Glomerular endothelial cell (primary cell): Measurements from ENCODE around the gene KDM4B. TPM values are rescaled to one million over a fixed set of nuclear protein-coding genes. Genes with fewer than 3 reads are reported as not detected.
"Not testable (repeated sequence)": the region's sequence is repeated elsewhere in the genome, so short reads cannot be mapped to it uniquely, and the experiment has no call there.

ENCODE experiments used
- DNase-seq: peaks from one replicate; pipeline ENCODE4 v3.0.0-alpha.2; 2011; ENCODE audit warnings: low read depth, low spot score; ENCODE audit errors: extremely low read depth
- total RNA-seq: library from RNA; depleted of rRNA; stranded (reverse); fragments of >200 nt; gene quantifications from 2 replicates; pipeline ENCODE4 v1.2.3, GENCODE V29; 2015

The KDM4B gene
- total RNA-seq, 1 donor from 2014 or later: 47.5 TPM

DNA sequence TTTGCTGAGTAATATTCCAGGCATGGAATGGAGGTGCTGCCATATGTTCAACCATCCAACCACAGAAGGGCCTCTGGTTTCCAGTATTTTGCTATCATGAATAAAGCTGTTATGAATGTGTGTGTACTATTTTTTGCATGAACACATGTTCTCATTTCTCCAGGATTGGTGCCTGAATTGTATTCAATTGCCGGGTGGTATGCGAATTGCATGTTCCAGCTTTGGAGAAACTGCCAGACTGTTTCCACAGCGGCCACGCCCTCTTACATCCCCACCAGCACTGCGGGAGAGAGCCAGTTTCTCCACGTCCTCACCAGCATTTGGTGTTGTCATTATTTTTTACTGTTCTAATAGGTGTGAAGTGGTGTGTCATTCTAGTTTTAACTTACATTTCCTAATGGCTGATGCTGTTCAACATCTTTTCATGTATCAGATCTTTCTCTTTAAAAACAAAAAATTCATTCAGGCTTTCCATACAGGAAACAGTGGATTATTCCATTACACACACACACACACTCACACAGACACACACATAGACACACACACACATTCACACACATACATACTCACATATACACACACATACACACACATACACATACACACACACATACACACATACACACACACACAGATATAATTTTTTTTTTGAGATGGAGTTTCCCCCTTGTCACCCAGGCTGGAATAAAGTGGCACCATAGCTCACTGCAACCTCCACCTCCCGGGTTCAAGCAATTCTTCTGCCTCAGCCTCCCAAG, 217.6 kb downstream of the KDM4B start:
- no peak for DNase-seq

DNA sequence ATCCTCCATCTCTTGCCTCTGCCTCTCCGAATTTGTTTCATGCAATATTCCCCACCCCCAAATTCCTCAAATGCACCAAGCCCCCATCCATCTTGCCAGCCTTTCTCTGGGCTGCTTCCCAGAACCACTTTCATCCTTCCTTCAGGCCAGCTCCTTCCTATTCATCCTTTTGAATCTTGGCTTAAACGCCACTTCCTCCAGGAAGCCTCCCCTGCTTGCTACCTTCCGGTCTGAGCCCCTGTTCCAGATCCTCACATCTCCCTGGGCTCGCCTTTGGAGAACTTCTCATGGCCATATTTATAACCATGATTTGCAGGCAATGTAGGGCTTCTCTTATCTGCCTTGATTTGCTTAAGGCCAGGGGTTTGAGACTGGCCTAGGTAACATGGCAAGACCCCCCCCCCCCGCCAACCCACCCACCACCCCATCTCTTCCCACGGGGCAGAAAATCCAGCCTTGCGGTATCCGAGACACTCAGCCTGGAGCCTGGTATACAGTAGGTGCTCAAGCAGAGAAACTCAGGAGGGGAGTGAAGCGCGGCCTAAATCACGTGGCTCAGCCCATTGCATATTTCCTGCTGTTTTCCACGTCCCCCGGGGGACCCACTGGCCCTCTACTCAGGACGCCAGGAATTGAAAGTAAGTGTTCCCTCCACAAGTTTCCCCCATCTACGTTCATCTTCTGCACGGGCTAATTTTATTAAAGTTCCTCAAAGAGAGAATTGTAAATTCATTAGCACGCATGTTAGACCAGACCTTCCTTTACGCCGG, 219.8 kb downstream of the KDM4B start:
- no peak for DNase-seq

DNA sequence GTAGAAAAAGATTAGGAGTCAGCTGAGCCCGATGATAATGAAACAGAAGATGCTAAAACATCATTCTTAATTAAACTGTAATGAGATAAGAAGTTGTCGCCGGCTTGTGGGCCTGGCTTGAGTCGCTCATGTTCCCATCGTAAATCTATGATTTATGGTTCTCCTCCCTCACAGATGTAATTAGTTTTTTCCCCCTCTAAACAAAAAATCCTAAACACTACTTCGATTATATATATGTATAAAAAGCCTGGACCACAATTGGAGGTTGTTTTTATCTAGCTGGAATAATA, 220.3 kb downstream of the KDM4B start:
- no peak for DNase-seq

DNA sequence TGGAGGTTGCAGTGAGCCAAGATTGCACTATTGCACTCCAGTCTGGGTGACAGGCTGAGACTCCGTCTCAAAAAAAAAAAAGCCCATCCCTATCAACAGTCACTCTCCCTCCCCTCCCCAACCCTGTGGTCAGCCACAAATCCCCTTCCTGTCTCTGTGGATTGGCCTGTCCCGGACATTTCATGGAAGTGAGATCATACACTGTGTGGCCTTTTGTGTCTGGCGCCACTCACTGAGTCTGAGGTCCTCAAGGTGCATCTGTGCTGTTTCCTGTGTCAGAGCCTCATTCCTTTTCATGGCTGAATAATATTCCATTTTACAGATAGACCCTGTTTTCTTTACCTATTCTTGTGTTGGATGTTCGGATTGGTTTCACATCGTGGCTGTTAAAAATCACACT, 222.2 kb downstream of the KDM4B start:
- DNase-seq: no peak

DNA sequence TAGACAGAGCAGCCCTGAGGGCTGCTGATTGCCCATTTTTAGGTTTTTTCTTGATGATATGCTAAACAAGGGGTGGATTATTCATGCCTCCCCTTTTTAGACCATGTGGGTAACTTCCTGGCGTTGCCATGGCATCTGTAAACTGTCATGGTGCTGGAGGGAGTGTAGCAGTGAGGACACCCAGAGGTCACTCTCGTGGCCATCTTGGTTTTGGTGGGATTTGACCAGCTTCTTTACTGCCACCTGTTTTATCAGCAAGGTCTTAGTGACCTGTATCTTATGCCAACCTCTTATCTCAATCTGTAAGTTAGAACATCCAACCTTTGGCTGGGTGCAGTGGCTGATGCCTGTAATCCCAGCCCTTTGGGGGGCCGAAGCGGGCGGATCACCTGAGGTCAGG, 223.7 kb downstream of the KDM4B start:
- no peak for DNase-seq

DNA sequence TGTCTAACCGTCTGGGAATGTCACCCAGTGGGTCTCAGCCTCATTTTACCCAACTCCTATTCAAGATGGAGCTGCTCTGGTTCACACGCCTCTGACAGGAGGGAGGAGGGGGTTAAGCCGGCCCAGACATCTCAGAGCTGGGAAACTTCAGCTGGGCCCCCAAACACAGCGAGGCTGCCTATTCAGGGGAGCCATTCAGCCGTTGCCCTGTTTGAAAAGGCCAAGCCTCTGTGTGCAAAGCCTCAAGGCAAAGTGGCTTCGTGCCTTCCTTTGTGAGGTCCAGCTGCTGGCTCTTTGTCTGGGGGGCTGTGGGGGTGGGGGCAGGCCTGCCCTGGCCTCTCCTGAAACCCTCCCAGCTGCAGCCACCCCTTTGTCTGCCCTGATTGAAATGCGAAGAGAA, 224.3 kb downstream of the KDM4B start:
- no peak for DNase-seq

GRCh38 chr19:5194641-5195040, 225.7 kb downstream of the KDM4B start:
- no peak for DNase-seq

DNA sequence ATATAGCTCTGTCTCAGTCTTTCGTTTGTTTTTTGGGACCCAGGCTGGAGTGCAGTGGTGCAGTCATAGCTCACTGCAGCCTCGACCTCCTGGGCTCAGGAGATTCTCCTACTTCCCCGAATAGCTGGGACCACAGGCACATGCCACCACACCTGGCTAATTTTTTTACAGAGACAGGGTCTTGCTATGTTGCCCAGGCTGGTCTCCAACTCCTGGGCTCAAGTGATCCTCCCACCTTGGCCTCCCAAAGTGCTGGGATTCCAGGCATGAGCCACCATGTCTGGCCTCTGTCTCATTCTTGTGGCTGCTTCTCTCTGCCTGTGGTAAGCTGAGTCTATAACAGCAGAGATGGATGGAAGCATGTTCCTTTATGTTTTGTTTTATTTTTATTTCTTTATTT, 226.7 kb downstream of the KDM4B start:
- not testable (repeated sequence) for DNase-seq

DNA sequence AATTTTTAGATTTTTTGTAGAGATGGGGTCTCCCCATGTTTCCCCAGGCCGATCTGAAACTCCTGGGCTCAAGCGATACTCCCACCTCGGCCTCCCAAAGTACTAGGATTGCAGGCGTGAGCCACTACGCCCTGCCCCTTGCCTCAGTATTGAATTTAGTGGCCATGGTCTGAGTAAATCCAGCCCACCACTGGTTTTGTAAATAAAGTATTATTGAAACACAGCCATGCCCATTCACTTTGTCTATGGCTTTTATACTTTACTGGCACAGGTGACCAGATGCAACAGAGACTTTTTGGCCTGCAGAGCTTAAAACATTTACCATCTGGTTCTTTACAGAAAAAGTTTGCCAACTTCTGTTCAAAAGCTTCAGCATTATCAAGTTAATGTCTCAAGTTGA, 227.9 kb downstream of the KDM4B start:
- no peak for DNase-seq

GRCh38 chr19:5200844-5201243, 231.9 kb downstream of the KDM4B start:
- no peak for DNase-seq

- no peak for DNase-seq
These were observed 233.6 kb downstream of the KDM4B start for GRCh38 chr19:5202553-5202952.

Other genes with a start within 250 kb of the KDM4B start
- gene DPP9, start 245.3 kb upstream of the KDM4B start, total RNA-seq: 118 and 128 TPM in 2 replicates
- gene FEM1A, start 177.4 kb upstream of the KDM4B start, total RNA-seq: 13.4 and 16.5 TPM in 2 replicates
- gene TICAM1, start 137.4 kb upstream of the KDM4B start, total RNA-seq: 12.0 and 16.7 TPM in 2 replicates
- 96.7 and 105 TPM in 2 replicates for gene PLIN3, start 101.4 kb upstream of the KDM4B start, total RNA-seq
- gene ARRDC5, start 66.2 kb upstream of the KDM4B start, total RNA-seq: not detected in 2 replicates
- gene UHRF1, start 59.6 kb upstream of the KDM4B start, total RNA-seq: 12.2 and 22.6 TPM in 2 replicates